Memory B cell (primary cell): ENCODE data around the gene C19orf67.
"Not testable (repeated sequence)": the region's sequence is repeated elsewhere in the genome, so short reads cannot be mapped to it uniquely, and the experiment has no call there.

Source experiments
- ATAC-seq: fragments of 150-1000 bp; cut with Tn5 transposase; 2 replicates; pipeline ENCODE4 v1.10.0; 2021; ENCODE audit warnings: low read depth, mild to moderate bottlenecking, moderate library complexity
- DNase-seq, 2 donors: peaks; one replicate each; pipeline ENCODE4 v3.0.0; 2022; ENCODE audit warnings: low spot score in 2 of 2
- H3K27ac Mint-ChIP-seq: one replicate; pipeline ENCODE4 v1.8.0; 2022; ENCODE audit warnings: mild to moderate bottlenecking, moderate library complexity, mixed read lengths
- H3K27me3 Mint-ChIP-seq: one replicate; pipeline ENCODE4 v1.8.0; 2022; ENCODE audit warnings: mixed read lengths
- H3K36me3 Mint-ChIP-seq: one replicate; pipeline ENCODE4 v1.8.0; 2022; ENCODE audit warnings: mild to moderate bottlenecking, mixed read lengths
- H3K4me1 Mint-ChIP-seq: one replicate; pipeline ENCODE4 v1.8.0; 2022; ENCODE audit warnings: mixed read lengths
- H3K4me3 Mint-ChIP-seq: one replicate; pipeline ENCODE4 v1.8.0; 2022; ENCODE audit warnings: mild to moderate bottlenecking, moderate library complexity, mixed read lengths
- H3K9me3 Mint-ChIP-seq: one replicate; pipeline ENCODE4 v1.8.0; 2022; ENCODE audit warnings: mixed read lengths

The C19orf67 gene

GRCh38 chr19:14051980-14052379 lies 33.6 kb downstream of the C19orf67 start:
- peaks cover 3% of the 10 kb centered on the region for H3K27me3 Mint-ChIP-seq
- no peak overlapping the region for H3K4me3 Mint-ChIP-seq
- no peaks in the 10 kb centered on the region for H3K9me3 Mint-ChIP-seq
- no peak for DNase-seq
- H3K36me3 Mint-ChIP-seq = peaks cover 39% of the 10 kb centered on the region
- peaks cover 7% of the 10 kb centered on the region for H3K4me1 Mint-ChIP-seq
- H3K27ac Mint-ChIP-seq = no peak overlapping the region
- no peak for ATAC-seq

DNA sequence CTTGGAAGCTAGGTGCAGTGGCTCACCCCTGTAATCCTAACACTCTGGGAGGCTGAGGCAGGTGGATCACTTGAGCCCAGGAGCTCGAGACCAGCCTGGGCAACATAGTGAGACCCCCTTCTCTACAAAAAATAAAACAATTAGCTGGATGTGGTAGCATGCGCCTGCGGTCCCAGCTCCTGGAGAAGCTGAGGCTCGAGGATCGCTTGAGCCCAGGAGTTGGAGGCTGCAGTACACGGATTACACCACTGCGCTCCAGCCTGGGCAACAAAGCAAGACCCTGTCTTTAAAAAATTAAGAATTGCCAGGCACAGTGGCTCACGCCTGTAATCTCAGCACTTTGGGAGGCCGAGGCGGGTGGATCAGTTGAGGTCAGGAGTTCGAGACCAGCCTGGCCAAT lies 34.6 kb downstream of the C19orf67 start:
- DNase-seq, H3K4me3 Mint-ChIP-seq, H3K27me3 Mint-ChIP-seq, ATAC-seq, H3K9me3 Mint-ChIP-seq, H3K4me1 Mint-ChIP-seq, H3K27ac Mint-ChIP-seq: not testable (repeated sequence)
- peaks cover 39% of the 10 kb centered on the region for H3K36me3 Mint-ChIP-seq

GRCh38 chr19:14050512-14050911 lies 35.1 kb downstream of the C19orf67 start:
- no peak overlapping the region for H3K27ac Mint-ChIP-seq

DNA sequence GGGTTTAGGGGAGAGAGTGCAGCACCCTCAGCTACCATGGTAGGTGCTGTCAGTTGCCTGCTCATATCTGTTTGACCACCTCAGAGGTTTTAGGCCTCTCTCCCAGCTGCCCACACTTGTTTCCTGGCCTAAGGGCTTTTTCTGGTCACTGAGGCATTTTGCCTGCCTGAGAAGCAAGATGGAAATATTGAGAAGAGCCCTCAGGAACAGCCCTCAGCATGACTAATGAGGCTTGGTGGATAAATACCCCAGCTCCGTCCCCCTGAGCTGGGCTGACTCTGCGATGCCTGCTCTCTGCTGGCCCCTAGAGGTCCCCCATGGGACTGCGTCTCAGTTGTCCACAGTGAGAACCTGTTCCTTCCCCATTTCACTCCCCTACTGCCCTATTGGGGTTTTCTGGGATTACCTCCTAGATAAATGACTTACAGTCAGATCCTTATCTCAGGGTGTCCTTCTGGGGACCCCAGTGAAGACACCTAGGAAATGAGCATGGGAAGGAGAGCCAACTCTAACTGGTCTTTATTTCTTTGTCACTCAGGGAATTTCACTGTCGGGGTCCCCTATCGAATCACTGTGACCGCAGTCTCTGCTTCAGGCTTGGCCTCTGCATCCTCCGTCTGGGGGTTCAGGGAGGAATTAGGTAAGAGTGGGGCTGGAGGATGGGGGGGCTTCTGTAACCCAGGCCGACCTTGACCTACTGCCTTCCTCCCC lies 37.0 kb downstream of the C19orf67 start:
- DNase-seq (peak; percentile 76 to 83), ATAC-seq (peak; percentile 91)
- no peaks in the 10 kb centered on the region for H3K4me1 Mint-ChIP-seq
- no peaks in the 10 kb centered on the region for H3K9me3 Mint-ChIP-seq
- H3K27me3 Mint-ChIP-seq = no peaks in the 10 kb centered on the region
- H3K27ac Mint-ChIP-seq = no peak overlapping the region
- H3K36me3 Mint-ChIP-seq = peaks cover 35% of the 10 kb centered on the region
- H3K4me3 Mint-ChIP-seq = no peak overlapping the region

More at GRCh38 chr19:14050512-14050911, 35.1 kb downstream of the C19orf67 start:
- no peak overlapping the region for H3K4me3 Mint-ChIP-seq
- peaks cover 7% of the 10 kb centered on the region for H3K4me1 Mint-ChIP-seq
- DNase-seq (no peak), ATAC-seq (no peak)
- peaks cover 41% of the 10 kb centered on the region for H3K36me3 Mint-ChIP-seq
- no peaks in the 10 kb centered on the region for H3K9me3 Mint-ChIP-seq
- no peaks in the 10 kb centered on the region for H3K27me3 Mint-ChIP-seq

GRCh38 chr19:14047866-14048265 lies 37.7 kb downstream of the C19orf67 start:
- H3K4me1 Mint-ChIP-seq, H3K9me3 Mint-ChIP-seq, H3K27ac Mint-ChIP-seq, H3K27me3 Mint-ChIP-seq, ATAC-seq, H3K4me3 Mint-ChIP-seq, DNase-seq: not testable (repeated sequence)
- H3K36me3 Mint-ChIP-seq = peaks cover 36% of the 10 kb centered on the region

DNA sequence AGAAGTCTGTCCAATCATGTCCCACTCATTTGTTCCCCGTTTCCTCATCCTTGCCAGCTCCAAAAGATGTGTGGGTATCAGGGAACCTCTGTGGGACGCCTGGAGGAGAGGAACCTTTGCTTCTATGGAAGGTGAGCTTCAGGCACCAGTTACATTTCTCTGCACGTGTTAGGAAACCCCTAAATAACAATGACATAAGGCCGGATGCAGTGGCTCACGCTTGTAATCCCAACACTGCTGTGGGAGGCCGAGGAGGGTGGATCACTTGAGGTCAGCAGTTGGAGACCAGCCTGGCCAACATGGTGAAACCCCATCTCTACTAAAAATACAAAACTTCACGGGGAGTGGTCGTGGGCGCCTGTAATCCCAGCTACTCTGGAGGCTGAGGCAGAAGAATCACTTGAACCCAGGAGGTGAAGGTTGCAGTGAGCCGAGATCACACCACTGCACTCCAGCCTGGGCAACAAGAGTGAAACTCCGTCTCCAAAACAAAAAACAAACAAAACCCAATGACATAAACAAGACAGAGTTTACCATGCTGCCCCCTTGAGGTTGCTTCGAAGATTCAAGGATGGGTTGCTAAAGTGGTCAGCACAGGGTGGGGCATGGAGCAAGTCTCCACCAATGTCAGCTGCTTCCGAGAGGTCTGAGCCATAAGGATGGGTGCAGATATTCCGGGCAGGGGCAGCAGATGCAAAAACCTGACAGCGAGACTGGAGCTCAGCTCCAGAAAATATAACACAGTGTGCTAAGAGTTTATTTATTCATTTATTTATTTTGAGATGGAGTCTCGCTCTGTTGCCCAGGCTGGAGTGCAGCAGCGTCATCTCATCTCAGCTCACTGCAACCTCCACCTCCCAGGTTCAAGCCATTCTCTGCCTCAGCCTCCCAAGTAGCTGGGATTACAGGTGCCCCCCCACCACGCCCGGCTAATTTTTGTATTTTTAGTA lies 42.6 kb downstream of the C19orf67 start:
- not testable (repeated sequence) for H3K4me3 Mint-ChIP-seq, H3K27me3 Mint-ChIP-seq, H3K9me3 Mint-ChIP-seq
- DNase-seq (peak; percentile 52 to 55), ATAC-seq (peak; percentile 86)
- peaks cover 22% of the 10 kb centered on the region for H3K36me3 Mint-ChIP-seq
- H3K4me1 Mint-ChIP-seq = peaks cover 13% of the 10 kb centered on the region
- peak overlapping the region; percentile 98 for H3K27ac Mint-ChIP-seq

GRCh38 chr19:14039181-14039580 lies 46.4 kb downstream of the C19orf67 start:
- Mint-ChIP-seq H3K27me3 (no peaks in the 10 kb centered on the region), H3K4me3 (no peak overlapping the region), H3K9me3 (no peaks in the 10 kb centered on the region), H3K27ac (no peak overlapping the region), H3K36me3 (peaks cover 26% of the 10 kb centered on the region), H3K4me1 (peaks cover 16% of the 10 kb centered on the region)
- DNase-seq (no peak), ATAC-seq (no peak)

- peaks cover 21% of the 10 kb centered on the region for H3K36me3 Mint-ChIP-seq
- DNase-seq = no peak
- ATAC-seq = no peak
- H3K4me3 Mint-ChIP-seq = no peak overlapping the region
- no peaks in the 10 kb centered on the region for H3K27me3 Mint-ChIP-seq
- no peaks in the 10 kb centered on the region for H3K9me3 Mint-ChIP-seq
- H3K4me1 Mint-ChIP-seq = peaks cover 19% of the 10 kb centered on the region
- H3K27ac Mint-ChIP-seq = peak overlapping the region; percentile 47
These were observed 49.9 kb downstream of the C19orf67 start for GRCh38 chr19:14035706-14036105.

GRCh38 chr19:14035159-14035558 lies 50.4 kb downstream of the C19orf67 start:
- ATAC-seq, H3K9me3 Mint-ChIP-seq: not testable (repeated sequence)
- H3K4me1 Mint-ChIP-seq = peaks cover 19% of the 10 kb centered on the region

GRCh38 chr19:14033946-14034345 lies 51.6 kb downstream of the C19orf67 start:
- Mint-ChIP-seq H3K4me1 (peaks cover 21% of the 10 kb centered on the region), H3K36me3 (peaks cover 21% of the 10 kb centered on the region), H3K27ac (peak overlapping the region; percentile 28), H3K4me3 (no peak overlapping the region), H3K27me3 (no peaks in the 10 kb centered on the region), H3K9me3 (no peaks in the 10 kb centered on the region)
- DNase-seq = no peak
- ATAC-seq = no peak

More at GRCh38 chr19:14035159-14035558, 50.4 kb downstream of the C19orf67 start:
- not testable (repeated sequence) for H3K4me3 Mint-ChIP-seq, DNase-seq, H3K27ac Mint-ChIP-seq, H3K27me3 Mint-ChIP-seq
- H3K36me3 Mint-ChIP-seq = peaks cover 21% of the 10 kb centered on the region

GRCh38 chr19:14031719-14032480 lies 53.7 kb downstream of the C19orf67 start, which contains the start of gene IL27RA:
Gene IL27RA, plus strand, starts transcription at chr19:14031762. Its CDS starts 111 bp downstream, at chr19:14031873.
- ATAC-seq (peak; percentile 74), DNase-seq (peak; percentile 69 to 76)
- peaks cover 7% of the 10 kb centered on the region for H3K36me3 Mint-ChIP-seq
- no peaks in the 10 kb centered on the region for H3K27me3 Mint-ChIP-seq
- peaks cover 29% of the 10 kb centered on the region for H3K4me1 Mint-ChIP-seq
- H3K27ac Mint-ChIP-seq = peak within 1 kb of the TSS; percentile 89
- H3K9me3 Mint-ChIP-seq = no peaks in the 10 kb centered on the region
- peak within 1 kb of the TSS; percentile 94 for H3K4me3 Mint-ChIP-seq
